ENCODE results near the gene E2F7.
A peak's percentile ranks its signal among the peaks of the same experiment; 100 is the strongest.

Gene E2F7, protein sequence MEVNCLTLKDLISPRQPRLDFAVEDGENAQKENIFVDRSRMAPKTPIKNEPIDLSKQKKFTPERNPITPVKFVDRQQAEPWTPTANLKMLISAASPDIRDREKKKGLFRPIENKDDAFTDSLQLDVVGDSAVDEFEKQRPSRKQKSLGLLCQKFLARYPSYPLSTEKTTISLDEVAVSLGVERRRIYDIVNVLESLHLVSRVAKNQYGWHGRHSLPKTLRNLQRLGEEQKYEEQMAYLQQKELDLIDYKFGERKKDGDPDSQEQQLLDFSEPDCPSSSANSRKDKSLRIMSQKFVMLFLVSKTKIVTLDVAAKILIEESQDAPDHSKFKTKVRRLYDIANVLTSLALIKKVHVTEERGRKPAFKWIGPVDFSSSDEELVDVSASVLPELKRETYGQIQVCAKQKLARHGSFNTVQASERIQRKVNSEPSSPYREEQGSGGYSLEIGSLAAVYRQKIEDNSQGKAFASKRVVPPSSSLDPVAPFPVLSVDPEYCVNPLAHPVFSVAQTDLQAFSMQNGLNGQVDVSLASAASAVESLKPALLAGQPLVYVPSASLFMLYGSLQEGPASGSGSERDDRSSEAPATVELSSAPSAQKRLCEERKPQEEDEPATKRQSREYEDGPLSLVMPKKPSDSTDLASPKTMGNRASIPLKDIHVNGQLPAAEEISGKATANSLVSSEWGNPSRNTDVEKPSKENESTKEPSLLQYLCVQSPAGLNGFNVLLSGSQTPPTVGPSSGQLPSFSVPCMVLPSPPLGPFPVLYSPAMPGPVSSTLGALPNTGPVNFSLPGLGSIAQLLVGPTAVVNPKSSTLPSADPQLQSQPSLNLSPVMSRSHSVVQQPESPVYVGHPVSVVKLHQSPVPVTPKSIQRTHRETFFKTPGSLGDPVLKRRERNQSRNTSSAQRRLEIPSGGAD

DNA sequence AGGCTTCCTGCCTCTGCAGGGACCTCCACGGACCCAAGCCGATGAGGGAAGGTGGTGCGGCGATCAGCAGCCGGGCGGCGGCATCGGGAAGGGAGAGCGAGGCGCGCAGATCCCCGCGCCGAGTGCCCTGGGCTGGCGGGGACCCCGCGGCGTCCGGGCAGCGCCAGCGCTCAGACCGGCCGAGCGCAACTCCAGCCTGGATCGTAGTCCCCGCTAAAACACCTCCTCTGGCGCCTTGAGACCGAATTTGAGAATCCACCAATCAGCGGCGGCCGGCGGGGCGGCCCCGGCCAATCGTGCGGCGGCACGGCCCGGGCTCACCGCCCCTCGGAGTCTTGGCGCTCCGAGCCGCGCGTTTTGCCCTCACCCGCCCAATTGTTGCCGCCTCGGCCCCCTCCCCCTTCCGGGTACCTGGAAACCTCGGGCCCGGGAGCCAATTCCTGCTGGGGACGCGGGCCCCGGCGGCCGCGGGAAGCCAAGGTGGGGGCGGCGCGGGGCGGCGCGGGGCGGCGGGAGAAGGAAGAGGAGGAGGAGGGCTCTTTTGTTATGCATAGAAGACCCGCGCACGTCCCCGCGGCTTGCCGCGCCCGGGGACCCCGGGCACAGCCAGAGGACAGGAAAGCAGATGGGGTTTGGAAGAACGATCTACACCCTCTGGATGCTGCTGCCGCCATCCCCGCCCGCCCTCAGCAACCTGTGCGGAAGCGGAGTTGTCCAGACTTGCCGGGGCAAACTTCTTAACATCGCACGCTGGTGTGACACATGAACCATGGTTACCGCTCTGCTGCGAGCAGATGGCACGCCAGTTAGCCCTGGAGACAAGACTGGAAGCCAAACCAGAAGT is at the start of gene E2F7:
TSS of gene E2F7 (minus strand) at position 209 of the 844 bp plus-strand sequence. CDS start 934 bp downstream, outside the sequence.
- peak within 1 kb of the TSS; percentile 82 for H2AFZ ChIP-seq (ENCODE audit: low read depth, low read length)
- H3K9me3 ChIP-seq (ENCODE audit: insufficient read depth, low read length, severe bottlenecking), result no peaks in the 10 kb centered on the region
- H3K27ac ChIP-seq (ENCODE audit: low read length), result peak within 1 kb of the TSS; percentile 93
- H3K4me3 ChIP-seq (ENCODE audit: low read depth in 1 of 2, low read length in 2 of 2), result peak within 1 kb of the TSS; percentile 66 to 69
- H3K27me3 ChIP-seq (ENCODE audit: insufficient read depth, low read length, poor library complexity), result no peaks in the 10 kb centered on the region
- peaks cover 36% of the 10 kb centered on the region; the same call in 1 of the 2 replicates for H4K20me1 ChIP-seq (ENCODE audit: insufficient read depth, low read length)
- peaks cover 48% of the 10 kb centered on the region for H3K79me2 ChIP-seq (ENCODE audit: insufficient read depth, low read length)
- H3K4me2 ChIP-seq (ENCODE audit: insufficient read depth, low read length), result peak within 1 kb of the TSS; percentile 87
- DNase-seq (peak; percentile 96), ATAC-seq (ENCODE audit: insufficient read depth, low read depth) (peak; percentile 85)
- TF ChIP-seq, protein P1, sequence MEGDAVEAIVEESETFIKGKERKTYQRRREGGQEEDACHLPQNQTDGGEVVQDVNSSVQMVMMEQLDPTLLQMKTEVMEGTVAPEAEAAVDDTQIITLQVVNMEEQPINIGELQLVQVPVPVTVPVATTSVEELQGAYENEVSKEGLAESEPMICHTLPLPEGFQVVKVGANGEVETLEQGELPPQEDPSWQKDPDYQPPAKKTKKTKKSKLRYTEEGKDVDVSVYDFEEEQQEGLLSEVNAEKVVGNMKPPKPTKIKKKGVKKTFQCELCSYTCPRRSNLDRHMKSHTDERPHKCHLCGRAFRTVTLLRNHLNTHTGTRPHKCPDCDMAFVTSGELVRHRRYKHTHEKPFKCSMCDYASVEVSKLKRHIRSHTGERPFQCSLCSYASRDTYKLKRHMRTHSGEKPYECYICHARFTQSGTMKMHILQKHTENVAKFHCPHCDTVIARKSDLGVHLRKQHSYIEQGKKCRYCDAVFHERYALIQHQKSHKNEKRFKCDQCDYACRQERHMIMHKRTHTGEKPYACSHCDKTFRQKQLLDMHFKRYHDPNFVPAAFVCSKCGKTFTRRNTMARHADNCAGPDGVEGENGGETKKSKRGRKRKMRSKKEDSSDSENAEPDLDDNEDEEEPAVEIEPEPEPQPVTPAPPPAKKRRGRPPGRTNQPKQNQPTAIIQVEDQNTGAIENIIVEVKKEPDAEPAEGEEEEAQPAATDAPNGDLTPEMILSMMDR (IDR thresholded peaks at IDR 0.05; ENCODE audit: borderline replicate concordance, extremely low read depth, low read length, poor library complexity, severe bottlenecking), result no peak
- TF ChIP-seq EZH2 (IDR thresholded peaks at IDR 0.05; ENCODE audit: borderline replicate concordance, low read depth, low read length, severe bottlenecking), result no peak
- peak within 1 kb of the TSS; percentile 97 for H3K9ac ChIP-seq (ENCODE audit: low read depth, low read length)
- peaks cover 65% of the 10 kb centered on the region for H3K4me1 ChIP-seq (ENCODE audit: insufficient read depth, low read length)
- H3K36me3 ChIP-seq (ENCODE audit: insufficient read depth, low read length), result peaks cover 39% of the 10 kb centered on the region

DNA sequence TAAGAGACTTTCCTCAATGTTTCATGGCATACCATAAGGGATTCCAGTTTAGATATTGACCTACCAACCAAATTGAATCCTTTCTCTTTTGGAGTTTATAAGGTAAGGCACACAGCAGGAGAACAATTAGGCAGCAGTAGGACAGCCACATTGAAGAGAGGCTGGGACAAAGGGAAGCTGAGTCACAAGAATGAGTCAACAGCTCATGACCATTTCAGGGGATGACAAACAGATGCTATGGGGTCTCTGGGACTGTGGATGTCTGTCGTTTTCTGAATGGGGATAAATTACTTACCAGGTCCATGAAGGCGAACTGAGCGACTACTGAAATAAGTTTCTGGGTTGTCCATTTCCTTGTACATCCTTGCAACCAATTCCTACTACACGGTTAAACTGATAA is 48.6 kb upstream of the E2F7 start:
- Histone ChIP-seq H2AFZ (ENCODE audit: low read depth, low read length) (no peak overlapping the region), H3K27ac (ENCODE audit: low read length) (no peak overlapping the region)

DNA sequence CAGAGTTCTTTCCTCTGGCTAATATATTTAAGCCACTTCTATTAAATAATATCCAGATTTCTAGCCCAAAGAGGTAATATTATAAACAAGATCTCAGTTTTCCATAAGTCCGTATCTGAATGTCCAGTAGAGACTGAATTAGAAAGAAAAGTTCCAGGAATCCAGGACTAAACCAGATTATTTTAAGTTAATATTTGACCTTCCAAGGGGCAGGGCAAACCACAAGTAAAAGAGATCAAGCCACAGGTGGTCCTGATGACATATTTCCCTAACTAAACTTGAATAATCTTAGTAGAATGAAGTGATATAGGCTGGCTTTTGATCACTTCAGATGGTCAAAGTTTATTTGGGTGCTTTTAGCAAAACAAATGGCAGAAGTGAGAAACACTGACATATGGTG is 43.3 kb upstream of the E2F7 start:
- H3K4me3 ChIP-seq (ENCODE audit: low read depth in 1 of 2, low read length in 2 of 2), result no peak overlapping the region
- no peaks in the 10 kb centered on the region for H3K79me2 ChIP-seq (ENCODE audit: insufficient read depth, low read length)
- DNase-seq (no peak), ATAC-seq (ENCODE audit: insufficient read depth, low read depth) (no peak)
- TF ChIP-seq EZH2 (IDR thresholded peaks at IDR 0.05; ENCODE audit: borderline replicate concordance, low read depth, low read length, severe bottlenecking), result no peak
- TF ChIP-seq, protein P1 (IDR thresholded peaks at IDR 0.05; ENCODE audit: borderline replicate concordance, extremely low read depth, low read length, poor library complexity, severe bottlenecking), result no peak
- H3K4me1 ChIP-seq (ENCODE audit: insufficient read depth, low read length), result no peaks in the 10 kb centered on the region
- H2AFZ ChIP-seq (ENCODE audit: low read depth, low read length), result no peak overlapping the region
- H3K27ac ChIP-seq (ENCODE audit: low read length), result no peak overlapping the region
- H3K4me2 ChIP-seq (ENCODE audit: insufficient read depth, low read length), result no peak overlapping the region
- no peaks in the 10 kb centered on the region for H3K9me3 ChIP-seq (ENCODE audit: insufficient read depth, low read length, severe bottlenecking)
- H3K27me3 ChIP-seq (ENCODE audit: insufficient read depth, low read length, poor library complexity), result no peaks in the 10 kb centered on the region
- H3K9ac ChIP-seq (ENCODE audit: low read depth, low read length), result no peak overlapping the region
- no peaks in the 10 kb centered on the region for H4K20me1 ChIP-seq (ENCODE audit: insufficient read depth, low read length)
- no peaks in the 10 kb centered on the region for H3K36me3 ChIP-seq (ENCODE audit: insufficient read depth, low read length)

More for the DNA sequence above, 48.6 kb upstream of the E2F7 start:
- Histone ChIP-seq H4K20me1 (ENCODE audit: insufficient read depth, low read length) (no peaks in the 10 kb centered on the region), H3K36me3 (ENCODE audit: insufficient read depth, low read length) (no peaks in the 10 kb centered on the region), H3K27me3 (ENCODE audit: insufficient read depth, low read length, poor library complexity) (no peaks in the 10 kb centered on the region), H3K4me2 (ENCODE audit: insufficient read depth, low read length) (no peak overlapping the region), H3K4me1 (ENCODE audit: insufficient read depth, low read length) (no peaks in the 10 kb centered on the region), H3K4me3 (ENCODE audit: low read depth in 1 of 2, low read length in 2 of 2) (no peak overlapping the region), H3K9me3 (ENCODE audit: insufficient read depth, low read length, severe bottlenecking) (no peaks in the 10 kb centered on the region), H3K9ac (ENCODE audit: low read depth, low read length) (no peak overlapping the region), H3K79me2 (ENCODE audit: insufficient read depth, low read length) (no peaks in the 10 kb centered on the region)
- ATAC-seq (ENCODE audit: insufficient read depth, low read depth), result no peak
- no peak for DNase-seq
- TF ChIP-seq, protein P1 (IDR thresholded peaks at IDR 0.05; ENCODE audit: borderline replicate concordance, extremely low read depth, low read length, poor library complexity, severe bottlenecking), result no peak
